ENCODE data around the gene TXLNG. TPM values are rescaled to one million over a fixed set of nuclear protein-coding genes. Genes with fewer than 3 reads are reported as not detected.
"Not testable (repeated sequence)": the region's sequence is repeated elsewhere in the genome, so short reads cannot be mapped to it uniquely, and the experiment has no call there.

The TXLNG gene
- total RNA-seq, 2 experiments from 2014 or later, result 17.2 to 17.5 TPM

- Mint-ChIP-seq H3K9me3 (no peaks in the 10 kb centered on the region), H3K27ac (no peak overlapping the region), H3K36me3 (ENCODE audit: low read depth) (peaks cover 6% of the 10 kb centered on the region), H3K4me3 (no peak overlapping the region), H3K27me3 (no peaks in the 10 kb centered on the region), H3K4me1 (ENCODE audit: low read depth) (peaks cover 16% of the 10 kb centered on the region)
- ChIA-PET POLR2A (no interaction called here), CTCF (no interaction called here)
- intact Hi-C loops (cut with DNase I, micrococcal nuclease), result loop anchor here in 1 of 2 experiments (10.0 kb wide), 3 partner anchors 161 to 1109 kb away; partner anchors contain the start of genes AP1S2 and REPS2
- Histone ChIP-seq H3K27me3 (ENCODE audit: control insufficient read depth in 1 of 2, insufficient read depth in 2 of 2, low read length in 2 of 2) (no peaks in the 10 kb centered on the region), H3K36me3 (ENCODE audit: insufficient read depth, low read length) (no peaks in the 10 kb centered on the region), H3K4me3 (ENCODE audit: low read length) (no peak overlapping the region), H3K27ac (ENCODE audit: low read depth in 1 of 2, low read length in 2 of 2) (no peak overlapping the region), H3K9me3 (ENCODE audit: control insufficient read depth in 1 of 2, insufficient read depth in 1 of 2, low read length in 2 of 2) (no peaks in the 10 kb centered on the region), H3K4me1 (ENCODE audit: insufficient read depth, low read length) (peaks cover 12% of the 10 kb centered on the region)
- ATAC-seq (ENCODE audit: poor library complexity) (no peak), DNase-seq (no peak)
- TF ChIP-seq CTCF (IDR thresholded peaks at IDR 0.05), result no peak
Observed at GRCh38 chrX:16783452-16783851, 2.8 kb upstream of the TXLNG start.

GRCh38 chrX:16784440-16784839 is 1.8 kb upstream of the TXLNG start:
- H3K36me3 Mint-ChIP-seq (ENCODE audit: low read depth); H3K27ac Mint-ChIP-seq; H3K27me3 ChIP-seq (ENCODE audit: control insufficient read depth in 1 of 2, insufficient read depth in 2 of 2, low read length in 2 of 2); CTCF ChIA-PET; H3K36me3 ChIP-seq (ENCODE audit: insufficient read depth, low read length); H3K4me3 ChIP-seq (ENCODE audit: low read length); POLR2A ChIA-PET; H3K9me3 ChIP-seq (ENCODE audit: control insufficient read depth in 1 of 2, insufficient read depth in 1 of 2, low read length in 2 of 2); DNase-seq; H3K27me3 Mint-ChIP-seq; H3K9me3 Mint-ChIP-seq; H3K4me3 Mint-ChIP-seq; ATAC-seq (ENCODE audit: poor library complexity); H3K27ac ChIP-seq (ENCODE audit: low read depth in 1 of 2, low read length in 2 of 2): not testable (repeated sequence)
- intact Hi-C loops (cut with DNase I, micrococcal nuclease), result loop anchor here in 1 of 2 experiments (10.0 kb wide), 3 partner anchors 160 to 1110 kb away; partner anchors contain the start of genes AP1S2 and REPS2
- H3K4me1 ChIP-seq (ENCODE audit: insufficient read depth, low read length), result peaks cover 12% of the 10 kb centered on the region
- peaks cover 16% of the 10 kb centered on the region for H3K4me1 Mint-ChIP-seq (ENCODE audit: low read depth)

- peaks cover 12% of the 10 kb centered on the region for H3K4me1 ChIP-seq (ENCODE audit: insufficient read depth, low read length)
- intact Hi-C loops (cut with DNase I, micrococcal nuclease), result loop anchor here (2.0 to 10.0 kb wide), 6 partner anchors 67 to 1111 kb away; partner anchors contain the start of genes SYAP1 (in 2 of the 2), AP1S2 (in 1 of the 2), RBBP7 (in 1 of the 2) and REPS2 (in 1 of the 2)
- ChIA-PET POLR2A (interaction anchor here (1.0 kb wide), 1 partner anchor 66 kb away, joined by 4 read pairs; the partner anchor contains the start of gene SYAP1), CTCF (no interaction called here)
- no peaks in the 10 kb centered on the region for H3K9me3 Mint-ChIP-seq
- ATAC-seq (ENCODE audit: poor library complexity) (no peak), DNase-seq (peak in 4 of 14 experiments; percentile 1 to 23 (median 8))
- no peaks in the 10 kb centered on the region for H3K9me3 ChIP-seq (ENCODE audit: control insufficient read depth in 1 of 2, insufficient read depth in 1 of 2, low read length in 2 of 2)
- no peak for TF ChIP-seq CTCF (IDR thresholded peaks at IDR 0.05)
- H3K4me3 ChIP-seq (ENCODE audit: low read length), result peak overlapping the region; percentile 76
- no peaks in the 10 kb centered on the region for H3K27me3 ChIP-seq (ENCODE audit: control insufficient read depth in 1 of 2, insufficient read depth in 2 of 2, low read length in 2 of 2)
- H3K36me3 Mint-ChIP-seq (ENCODE audit: low read depth), result peaks cover 10% of the 10 kb centered on the region
- H3K4me3 Mint-ChIP-seq, result peak overlapping the region; percentile 97
- H3K27ac Mint-ChIP-seq, result peak overlapping the region; percentile 84
- peaks cover 21% of the 10 kb centered on the region for H3K4me1 Mint-ChIP-seq (ENCODE audit: low read depth)
- no peaks in the 10 kb centered on the region for H3K27me3 Mint-ChIP-seq
- peak overlapping the region in 1 of 2 donors; percentile 9 for H3K27ac ChIP-seq (ENCODE audit: low read depth in 1 of 2, low read length in 2 of 2)
- H3K36me3 ChIP-seq (ENCODE audit: insufficient read depth, low read length), result no peaks in the 10 kb centered on the region
Observed at GRCh38 chrX:16785247-16786138, 773 bp upstream of the TXLNG start.
